Neural cell (in vitro differentiated cells): ENCODE results near the gene SYT2. TPM values are rescaled to one million over a fixed set of nuclear protein-coding genes. Genes with fewer than 3 reads are reported as not detected.

Experiments used
- H2AFZ ChIP-seq: fragments of 200-600, 300-800 bp; sonication (generic), shearing (Covaris generic); 2 replicates; pipeline ENCODE4 v1.6.0; 2014; ENCODE audit warnings: low read depth, mild to moderate bottlenecking, antibody characterized with exemption, low read length, moderate library complexity
- H3F3A ChIP-seq: fragments of 200-600 bp; shearing (Covaris generic); 2 replicates; pipeline ENCODE4 v1.6.1; 2016; ENCODE audit warnings: mild to moderate bottlenecking, moderate library complexity, mixed read lengths, antibody characterized with exemption, low read length; ENCODE audit not compliant: insufficient read depth, poor library complexity, severe bottlenecking
- H3K27ac ChIP-seq: fragments of 200-600, 300-800 bp; sonication (generic), shearing (Covaris generic); 2 replicates; pipeline ENCODE4 v1.5.1; 2014; ENCODE audit warnings: mild to moderate bottlenecking, low read length, moderate library complexity
- H3K27me3 ChIP-seq: fragments of 300-800, 200-600 bp; sonication (generic), shearing (Covaris generic); 2 replicates; pipeline ENCODE4 v1.6.0; 2014; ENCODE audit warnings: mild to moderate bottlenecking, low read depth, low read length, moderate library complexity; ENCODE audit not compliant: insufficient read depth
- H3K36me3 ChIP-seq: fragments of 300-800, 200-600 bp; sonication (generic), shearing (Covaris generic); 2 replicates; pipeline ENCODE4 v1.5.1; 2014; ENCODE audit warnings: mild to moderate bottlenecking, antibody characterized with exemption, low read length, moderate library complexity; ENCODE audit not compliant: insufficient read depth
- H3K4me2 ChIP-seq: fragments of 300-800, 200-600 bp; sonication (generic), shearing (Covaris generic); 2 replicates; pipeline ENCODE4 v1.6.0; 2014; ENCODE audit warnings: mild to moderate bottlenecking, low read length
- H3K4me3 ChIP-seq: fragments of 300-800, 200-600 bp; sonication (generic), shearing (Covaris generic); 2 replicates; pipeline ENCODE4 v1.5.1; 2014; ENCODE audit warnings: mild to moderate bottlenecking, low read length, moderate library complexity
- H3K79me2 ChIP-seq: fragments of 200-600 bp; shearing (Covaris generic); replicated peaks from 2 replicates; pipeline ENCODE4 v1.6.0; 2014; ENCODE audit warnings: mild to moderate bottlenecking, low read length, moderate library complexity; ENCODE audit not compliant: insufficient read depth
- H3K9ac ChIP-seq: fragments of 300-800, 200-600 bp; sonication (generic), shearing (Covaris generic); 2 replicates; pipeline ENCODE4 v1.6.1; 2016; ENCODE audit warnings: mild to moderate bottlenecking, low read length, mixed read lengths
- H3K9me2 ChIP-seq: fragments of 200-600 bp; shearing (Covaris generic); 2 replicates; pipeline ENCODE4 v1.6.1; 2016; ENCODE audit warnings: mild to moderate bottlenecking, low read length, mixed read lengths; ENCODE audit not compliant: insufficient read depth
- H3K9me3 ChIP-seq: fragments of 200-600, 300-800 bp; sonication (generic), shearing (Covaris generic); 2 replicates; pipeline ENCODE4 v1.6.1; 2016; ENCODE audit warnings: mild to moderate bottlenecking, mixed run types, low read length, moderate library complexity, mixed read lengths
- H4K20me1 ChIP-seq: fragments of 200-600 bp; shearing (Covaris generic); 2 replicates; pipeline ENCODE4 v1.6.1; 2016; ENCODE audit warnings: mild to moderate bottlenecking, mixed run types; ENCODE audit not compliant: insufficient read depth
- EP300 ChIP-seq: fragments of 450-650 bp; conservative IDR thresholded peaks from 2 replicates; pipeline ENCODE4 v1.6.1; 2014; ENCODE audit warnings: antibody characterized with exemption, mild to moderate bottlenecking, moderate library complexity; ENCODE audit not compliant: poor library complexity, severe bottlenecking
- EZH2 ChIP-seq: fragments of 200-600, 300-800 bp; shearing (Covaris generic), sonication (generic); IDR thresholded peaks from 2 replicates; pipeline ENCODE4 v1.6.1; 2014; ENCODE audit warnings: antibody characterized with exemption, low read length, borderline replicate concordance, mild to moderate bottlenecking; ENCODE audit not compliant: insufficient read depth, poor library complexity, severe bottlenecking
- MXI1 ChIP-seq: fragments of 450-650 bp; conservative IDR thresholded peaks from 2 replicates; pipeline ENCODE4 v1.6.1; 2014; ENCODE audit warnings: antibody characterized with exemption, mild to moderate bottlenecking; ENCODE audit not compliant: poor library complexity, severe bottlenecking
- POLR2AphosphoS5 ChIP-seq: IDR thresholded peaks from 2 replicates; pipeline ENCODE4 v1.6.1; 2012
- RAD21 ChIP-seq: fragments of 450-650 bp; conservative IDR thresholded peaks from 2 replicates; pipeline ENCODE4 v1.6.1; 2014; ENCODE audit warnings: antibody characterized with exemption, mild to moderate bottlenecking, moderate library complexity
- SMC3 ChIP-seq: fragments of 450-650 bp; conservative IDR thresholded peaks from 2 replicates; pipeline ENCODE4 v1.6.1; 2014; ENCODE audit warnings: antibody characterized with exemption, mild to moderate bottlenecking, moderate library complexity; ENCODE audit not compliant: poor library complexity
- TAF1 ChIP-seq: IDR thresholded peaks from 2 replicates; pipeline ENCODE4 v1.6.1; 2012; ENCODE audit warnings: low read depth
- polyA plus RNA-seq: library from polyadenylated mRNA; depleted of rRNA; stranded (reverse); fragments of >200 nt; gene quantifications from 2 replicates; pipeline ENCODE4 v1.2.3, GENCODE V29; 2014
- TF ChIP-seq, protein P1 (sequence below): fragments of 450-650 bp; IDR thresholded peaks from 2 replicates; pipeline ENCODE4 v1.5.1; 2014; ENCODE audit warnings: antibody characterized with exemption, mild to moderate bottlenecking, moderate library complexity; ENCODE audit not compliant: poor library complexity, severe bottlenecking
- TF ChIP-seq, protein P2 (sequence below): IDR thresholded peaks from 2 replicates; pipeline ENCODE4 v1.6.1; 2012; ENCODE audit warnings: borderline replicate concordance

The SYT2 gene
- polyA plus RNA-seq, 1 donor from 2014 or later = 0.04 TPM

DNA sequence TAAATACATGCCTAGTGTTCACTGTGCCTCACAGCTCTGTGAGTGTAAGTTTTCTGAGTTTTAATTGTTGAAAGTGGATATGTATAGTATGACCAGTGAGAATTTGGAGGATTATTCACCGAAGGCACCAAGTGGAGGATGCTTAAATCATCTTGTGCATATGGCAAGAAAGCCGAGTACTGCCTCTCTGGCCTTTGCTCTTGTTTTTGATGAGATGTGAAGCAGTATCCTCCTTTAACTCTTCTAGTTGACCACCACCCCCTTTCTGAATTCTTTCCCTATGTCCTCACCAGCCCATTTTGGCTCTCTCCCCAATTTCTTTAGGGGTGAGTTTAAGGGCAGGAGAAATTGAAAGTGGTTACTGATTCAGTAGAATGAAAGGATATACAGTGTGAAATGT lies 130.4 kb downstream of the SYT2 start:
- Histone ChIP-seq H3K9me2 (no peaks in the 10 kb centered on the region), H3K27ac (no peak overlapping the region), H3K9me3 (no peaks in the 10 kb centered on the region), H4K20me1 (no peaks in the 10 kb centered on the region), H3K27me3 (peaks cover 4% of the 10 kb centered on the region), H3K9ac (no peak overlapping the region), H3K36me3 (peaks cover 4% of the 10 kb centered on the region), H3F3A (no peaks in the 10 kb centered on the region), H2AFZ (no peak overlapping the region), H3K4me3 (no peak overlapping the region), H3K79me2 (no peaks in the 10 kb centered on the region), H3K4me2 (no peak overlapping the region)
- TF ChIP-seq, protein P1, sequence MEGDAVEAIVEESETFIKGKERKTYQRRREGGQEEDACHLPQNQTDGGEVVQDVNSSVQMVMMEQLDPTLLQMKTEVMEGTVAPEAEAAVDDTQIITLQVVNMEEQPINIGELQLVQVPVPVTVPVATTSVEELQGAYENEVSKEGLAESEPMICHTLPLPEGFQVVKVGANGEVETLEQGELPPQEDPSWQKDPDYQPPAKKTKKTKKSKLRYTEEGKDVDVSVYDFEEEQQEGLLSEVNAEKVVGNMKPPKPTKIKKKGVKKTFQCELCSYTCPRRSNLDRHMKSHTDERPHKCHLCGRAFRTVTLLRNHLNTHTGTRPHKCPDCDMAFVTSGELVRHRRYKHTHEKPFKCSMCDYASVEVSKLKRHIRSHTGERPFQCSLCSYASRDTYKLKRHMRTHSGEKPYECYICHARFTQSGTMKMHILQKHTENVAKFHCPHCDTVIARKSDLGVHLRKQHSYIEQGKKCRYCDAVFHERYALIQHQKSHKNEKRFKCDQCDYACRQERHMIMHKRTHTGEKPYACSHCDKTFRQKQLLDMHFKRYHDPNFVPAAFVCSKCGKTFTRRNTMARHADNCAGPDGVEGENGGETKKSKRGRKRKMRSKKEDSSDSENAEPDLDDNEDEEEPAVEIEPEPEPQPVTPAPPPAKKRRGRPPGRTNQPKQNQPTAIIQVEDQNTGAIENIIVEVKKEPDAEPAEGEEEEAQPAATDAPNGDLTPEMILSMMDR = no peak
- TF ChIP-seq RAD21 = no peak
- TF ChIP-seq POLR2AphosphoS5 = no peak

DNA sequence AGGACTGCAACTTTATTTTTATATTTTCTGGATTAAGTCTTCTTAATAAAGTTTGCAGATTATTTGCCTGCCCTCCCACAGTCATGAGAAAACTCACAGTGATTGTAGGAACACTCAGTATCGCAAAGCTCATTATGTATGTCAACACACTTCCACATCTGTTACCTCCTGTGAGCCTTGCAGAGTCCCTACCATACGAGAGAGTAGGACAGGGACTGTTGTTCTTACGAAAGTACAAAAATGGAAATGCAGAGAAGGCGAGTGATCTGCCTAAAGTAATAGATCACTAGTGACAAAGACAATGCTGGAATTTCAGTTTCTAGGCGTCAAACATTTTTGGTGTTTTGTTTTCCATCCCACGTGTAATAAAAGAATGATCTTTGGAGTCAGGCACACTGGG lies 131.7 kb downstream of the SYT2 start:
- Histone ChIP-seq H3K4me3 (no peak overlapping the region), H3K36me3 (peaks cover 4% of the 10 kb centered on the region), H3K4me2 (no peak overlapping the region), H3K9ac (no peak overlapping the region), H3F3A (no peaks in the 10 kb centered on the region), H4K20me1 (no peaks in the 10 kb centered on the region), H3K9me3 (no peaks in the 10 kb centered on the region), H3K9me2 (no peaks in the 10 kb centered on the region), H3K79me2 (no peaks in the 10 kb centered on the region), H3K27me3 (peaks cover 4% of the 10 kb centered on the region), H2AFZ (no peak overlapping the region), H3K27ac (no peak overlapping the region)
- TF ChIP-seq SMC3 (no peak), RAD21 (no peak), EP300 (no peak), EZH2 (no peak), MXI1 (no peak), POLR2AphosphoS5 (no peak), TAF1 (no peak)
- TF ChIP-seq, protein P1 = no peak
- TF ChIP-seq, protein P2, sequence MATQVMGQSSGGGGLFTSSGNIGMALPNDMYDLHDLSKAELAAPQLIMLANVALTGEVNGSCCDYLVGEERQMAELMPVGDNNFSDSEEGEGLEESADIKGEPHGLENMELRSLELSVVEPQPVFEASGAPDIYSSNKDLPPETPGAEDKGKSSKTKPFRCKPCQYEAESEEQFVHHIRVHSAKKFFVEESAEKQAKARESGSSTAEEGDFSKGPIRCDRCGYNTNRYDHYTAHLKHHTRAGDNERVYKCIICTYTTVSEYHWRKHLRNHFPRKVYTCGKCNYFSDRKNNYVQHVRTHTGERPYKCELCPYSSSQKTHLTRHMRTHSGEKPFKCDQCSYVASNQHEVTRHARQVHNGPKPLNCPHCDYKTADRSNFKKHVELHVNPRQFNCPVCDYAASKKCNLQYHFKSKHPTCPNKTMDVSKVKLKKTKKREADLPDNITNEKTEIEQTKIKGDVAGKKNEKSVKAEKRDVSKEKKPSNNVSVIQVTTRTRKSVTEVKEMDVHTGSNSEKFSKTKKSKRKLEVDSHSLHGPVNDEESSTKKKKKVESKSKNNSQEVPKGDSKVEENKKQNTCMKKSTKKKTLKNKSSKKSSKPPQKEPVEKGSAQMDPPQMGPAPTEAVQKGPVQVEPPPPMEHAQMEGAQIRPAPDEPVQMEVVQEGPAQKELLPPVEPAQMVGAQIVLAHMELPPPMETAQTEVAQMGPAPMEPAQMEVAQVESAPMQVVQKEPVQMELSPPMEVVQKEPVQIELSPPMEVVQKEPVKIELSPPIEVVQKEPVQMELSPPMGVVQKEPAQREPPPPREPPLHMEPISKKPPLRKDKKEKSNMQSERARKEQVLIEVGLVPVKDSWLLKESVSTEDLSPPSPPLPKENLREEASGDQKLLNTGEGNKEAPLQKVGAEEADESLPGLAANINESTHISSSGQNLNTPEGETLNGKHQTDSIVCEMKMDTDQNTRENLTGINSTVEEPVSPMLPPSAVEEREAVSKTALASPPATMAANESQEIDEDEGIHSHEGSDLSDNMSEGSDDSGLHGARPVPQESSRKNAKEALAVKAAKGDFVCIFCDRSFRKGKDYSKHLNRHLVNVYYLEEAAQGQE = no peak
